B cell (primary cell): ENCODE results near the gene RFX3. TPM values are rescaled to one million over a fixed set of nuclear protein-coding genes. Genes with fewer than 3 reads are reported as not detected.

Experiments
- ATAC-seq: fragments of 200-7000 bp; cut with Tn5 transposase; one replicate; pipeline ENCODE4 v1.10.0; 2021; ENCODE audit warnings: low read depth, mild to moderate bottlenecking, moderate number of reproducible peaks, moderate library complexity
- CTCF ChIA-PET: fragments of 350-600 bp; sonication (Branson Sonifier 250); formaldehyde crosslinking; loops from one replicate; lab custom pipeline; 2021; ENCODE audit warnings: antibody characterized with exemption, inconsistent platforms; lab: Charles Lee
- POLR2A ChIA-PET: fragments of 350-600 bp; sonication (Branson Sonifier 250); formaldehyde crosslinking; loops from one replicate; lab custom pipeline; 2021; ENCODE audit warnings: antibody characterized with exemption; lab: Charles Lee
- DNase-seq: peaks from one replicate; pipeline ENCODE4 v3.0.0; 2013
- H2AFZ ChIP-seq: 2 replicates; pipeline ENCODE4 v1.6.1; 2012; ENCODE audit warnings: mild to moderate bottlenecking, low read depth, low read length; ENCODE audit not compliant: insufficient read depth, poor library complexity, severe bottlenecking
- H3K27ac ChIP-seq, 2 donors: 1 replicate in 1 of 2; 2 replicates in 1 of 2; pipeline ENCODE4 v1.5.1; 2012 to 2013; ENCODE audit warnings: low read length in 2 of 2, mild to moderate bottlenecking in 2 of 2, moderate library complexity in 1 of 2
- H3K27me3 ChIP-seq, 4 experiments: fragments of 200-600 bp in 1 of 4; sonication (generic) in 1 of 4; replicated peaks in 1 of 4; 1 replicate in 2 of 4; 2 replicates in 2 of 4; pipeline versions ENCODE4 v1.6.1 to v1.7.0; 2013 to 2016; ENCODE audit warnings: low read length in 3 of 4, mild to moderate bottlenecking in 2 of 4, mixed read lengths in 1 of 4, moderate library complexity in 1 of 4; ENCODE audit not compliant: insufficient read depth in 4 of 4, control insufficient read depth in 3 of 4; ENCODE audit errors: control extremely low read depth in 1 of 4
- H3K36me3 ChIP-seq, 2 experiments: replicated peaks in 1 of 2; 1 replicate in 1 of 2; 2 replicates in 1 of 2; pipeline versions ENCODE4 v1.6.1 to v1.7.1; 2013; ENCODE audit warnings: low read length in 1 of 2; ENCODE audit not compliant: insufficient read depth in 2 of 2, control insufficient read depth in 1 of 2; ENCODE audit errors: control extremely low read depth in 1 of 2, extremely low read depth in 1 of 2
- H3K4me1 ChIP-seq, 2 donors: fragments of 200-600 bp in 1 of 2; sonication (generic) in 1 of 2; 1 replicate in 1 of 2; 2 replicates in 1 of 2; pipeline versions ENCODE4 v1.5.1 to v1.6.1; 2013 to 2017; ENCODE audit warnings: low read length in 2 of 2; ENCODE audit not compliant: control insufficient read depth in 2 of 2, insufficient read depth in 2 of 2
- H3K4me2 ChIP-seq: replicated peaks from 2 replicates; pipeline ENCODE3; 2012; ENCODE audit warnings: mild to moderate bottlenecking, low read depth, low read length; ENCODE audit not compliant: poor library complexity, severe bottlenecking
- H3K4me3 ChIP-seq, 5 experiments: fragments of 200-600 bp in 1 of 5; sonication (generic) in 1 of 5; 1 replicate in 3 of 5; 2 replicates in 2 of 5; pipeline versions ENCODE4 v1.5.1 to v1.7.0; 2011 to 2016; ENCODE audit warnings: low read length in 4 of 5, mild to moderate bottlenecking in 4 of 5, low read depth in 2 of 5, control low read depth in 1 of 5, moderate library complexity in 1 of 5; ENCODE audit not compliant: insufficient read depth in 1 of 5; ENCODE audit errors: control extremely low read depth in 1 of 5, extremely low read depth in 1 of 5
- H3K79me2 ChIP-seq: fragments of 200-600 bp; sonication (generic); one replicate; pipeline ENCODE4 v1.6.0; 2016; ENCODE audit warnings: low read length; ENCODE audit not compliant: control insufficient read depth, insufficient read depth
- H3K9ac ChIP-seq: fragments of 200-600 bp; sonication (generic); 2 replicates; pipeline ENCODE4 v1.6.1; 2017; ENCODE audit warnings: mild to moderate bottlenecking, low read length, moderate library complexity
- H3K9me3 ChIP-seq, 3 donors: one replicate each; pipeline versions ENCODE4 v1.6.1 to v1.7.1; 2013; ENCODE audit warnings: low read length in 2 of 3; ENCODE audit not compliant: control insufficient read depth in 2 of 3, insufficient read depth in 1 of 3; ENCODE audit errors: control extremely low read depth in 1 of 3
- H4K20me1 ChIP-seq: 2 replicates; pipeline ENCODE4 v1.6.0; 2012; ENCODE audit warnings: mild to moderate bottlenecking, low read length; ENCODE audit not compliant: insufficient read depth, control insufficient read depth, poor library complexity, severe bottlenecking
- H3K27ac Mint-ChIP-seq: one replicate; pipeline ENCODE4 v1.8.0; 2021; ENCODE audit warnings: mixed read lengths
- H3K27me3 Mint-ChIP-seq: one replicate; pipeline ENCODE4 v1.8.0; 2021; ENCODE audit warnings: mixed read lengths
- H3K4me1 Mint-ChIP-seq: one replicate; pipeline ENCODE4 v1.8.0; 2021; ENCODE audit warnings: mixed read lengths
- H3K4me3 Mint-ChIP-seq: one replicate; pipeline ENCODE4 v1.8.0; 2021; ENCODE audit warnings: mixed read lengths
- H3K9me3 Mint-ChIP-seq: one replicate; pipeline ENCODE4 v1.8.0; 2022; ENCODE audit warnings: mixed read lengths; ENCODE audit not compliant: insufficient read depth
- CTCF ChIP-seq: fragments of 200-600 bp; IDR thresholded peaks from one replicate; pipeline ENCODE4 v1.8.0; 2022; ENCODE audit warnings: antibody characterized with exemption, mild to moderate bottlenecking
- EZH2 ChIP-seq: IDR thresholded peaks from 2 replicates; pipeline ENCODE4 v1.6.1; 2012; ENCODE audit warnings: borderline replicate concordance, low read depth, mild to moderate bottlenecking, moderate library complexity, low read length; ENCODE audit not compliant: insufficient read depth, poor library complexity, severe bottlenecking
- WGBS: methylation state at CpG from one replicate; pipeline ENCODE4 v1.1.5; 2013; ENCODE audit warnings: missing lambda C conversion rate; ENCODE audit not compliant: insufficient coverage; 5-methylcytosine and 5-hydroxymethylcytosine counted together
- intact Hi-C: fragments of 100-400 bp; cut with micrococcal nuclease; formaldehyde crosslinking; loops from one replicate; pipeline ENCODE4 v1.10.0; 2022
- polyA plus RNA-seq: library from polyadenylated mRNA; depleted of rRNA; stranded (reverse); fragments of >200 nt; gene quantifications from 2 replicates; pipeline ENCODE4 v1.2.3, GENCODE V29; 2012
- total RNA-seq, 2 donors: library from RNA; stranded (reverse); fragments of 120-200 nt in 1 of 2; gene quantifications; 1 replicate in 1 of 2; 2 replicates in 1 of 2; pipeline versions ENCODE4 v1.2.3 to v1.2.4, GENCODE V29; 2013 to 2022

Gene RFX3
- total and polyA plus RNA-seq, 2 donors (not counting 1 experiment from before 2014, with no cell fraction given), result 6.1 to 39.1 TPM

- Mint-ChIP-seq H3K9me3 (no peaks in the 10 kb centered on the region), H3K4me1 (peaks cover 22% of the 10 kb centered on the region), H3K4me3 (no peak overlapping the region), H3K27ac (no peak overlapping the region), H3K27me3 (no peaks in the 10 kb centered on the region)
- H3K4me3 ChIP-seq, result no peak overlapping the region
- DNase-seq (no peak), ATAC-seq (no peak)
- H3K79me2 ChIP-seq, result peaks cover 3% of the 10 kb centered on the region
- no peaks in the 10 kb centered on the region for H4K20me1 ChIP-seq
- ChIA-PET POLR2A (no interaction called here), CTCF (no interaction called here)
- no peak overlapping the region for H3K9ac ChIP-seq
- peaks cover 0 to 4% (median 0%) of the 10 kb centered on the region in 3 donors for H3K9me3 ChIP-seq
- H3K4me1 ChIP-seq, result no peaks in the 10 kb centered on the region
- intact Hi-C loops, result no loop called here
- TF ChIP-seq CTCF (no peak), EZH2 (no peak)
- H3K27me3 ChIP-seq, result no peaks in the 10 kb centered on the region
- H3K27ac ChIP-seq, result no peak overlapping the region
- H3K36me3 ChIP-seq, result no peaks in the 10 kb centered on the region
- no peak overlapping the region for H3K4me2 ChIP-seq
- WGBS, result 100% methylated on average over 1 of the region's 2 CpGs
- H2AFZ ChIP-seq, result no peak overlapping the region
These were observed 158.6 kb downstream of the RFX3 start for GRCh38 chr9:3367185-3367584.

- TF ChIP-seq CTCF, result no peak
- no peak for TF ChIP-seq EZH2
- Histone ChIP-seq H3K79me2 (peaks cover 4% of the 10 kb centered on the region), H3K27me3 (no peaks in the 10 kb centered on the region), H4K20me1 (no peaks in the 10 kb centered on the region), H3K4me1 (peaks cover 3 to 5% of the 10 kb centered on the region in 2 donors), H2AFZ (no peak overlapping the region), H3K4me3 (no peak overlapping the region), H3K9me3 (peaks cover 0 to 2% (median 0%) of the 10 kb centered on the region in 3 donors), H3K9ac (no peak overlapping the region), H3K4me2 (no peak overlapping the region), H3K36me3 (no peaks in the 10 kb centered on the region), H3K27ac (no peak overlapping the region)
- Mint-ChIP-seq H3K9me3 (peaks cover 2% of the 10 kb centered on the region), H3K27me3 (no peaks in the 10 kb centered on the region), H3K27ac (no peak overlapping the region), H3K4me3 (no peak overlapping the region), H3K4me1 (peaks cover 17% of the 10 kb centered on the region)
- POLR2A ChIA-PET, result no interaction called here
- no CpG with 5 or more reads among the region's 2 CpGs for WGBS
- CTCF ChIA-PET, result no interaction called here
- DNase-seq (no peak), ATAC-seq (no peak)
- intact Hi-C loops, result no loop called here
These were observed 164.0 kb downstream of the RFX3 start for GRCh38 chr9:3361689-3362392.
